Measurements from ENCODE around the gene LEFTY1.
"Not testable (repeated sequence)": the region's sequence is repeated elsewhere in the genome, so short reads cannot be mapped to it uniquely, and the experiment has no call there.

The LEFTY1 gene

GRCh38 chr1:225887554-225888288, 1.2 kb downstream of the LEFTY1 start:
- DNase-seq (ENCODE audit: low spot score) = not testable (repeated sequence)

- no peak for DNase-seq (ENCODE audit: low spot score)
Observed at GRCh38 chr1:225887030-225887314, 2.0 kb downstream of the LEFTY1 start.

- no peak for DNase-seq (ENCODE audit: low spot score)
Observed at GRCh38 chr1:225886159-225887029, 2.6 kb downstream of the LEFTY1 start.

GRCh38 chr1:225885336-225885735, 3.6 kb downstream of the LEFTY1 start:
- no peak for DNase-seq (ENCODE audit: low spot score)

- no peak for DNase-seq (ENCODE audit: low spot score)
Observed at GRCh38 chr1:225883616-225884265, 5.2 kb downstream of the LEFTY1 start.

GRCh38 chr1:225882694-225883615, 6.0 kb downstream of the LEFTY1 start:
- DNase-seq (ENCODE audit: low spot score) = peak; percentile 74

GRCh38 chr1:225881959-225882693, 6.8 kb downstream of the LEFTY1 start, which contains the start of gene TMEM63A:
Gene TMEM63A, minus strand, starts transcription at chr1:225882380. Its CDS starts 4,800 bp downstream, at chr1:225877580.
- DNase-seq (ENCODE audit: low spot score) = peak; percentile 98

GRCh38 chr1:225881081-225881958, 7.6 kb downstream of the LEFTY1 start:
- DNase-seq (ENCODE audit: low spot score) = peak; percentile 76

- DNase-seq (ENCODE audit: low spot score) = no peak
Observed at GRCh38 chr1:225880636-225881035, 8.3 kb downstream of the LEFTY1 start.

- DNase-seq (ENCODE audit: low spot score) = no peak
Observed at GRCh38 chr1:225880222-225880588, 8.7 kb downstream of the LEFTY1 start.

GRCh38 chr1:225879521-225880221, 9.3 kb downstream of the LEFTY1 start:
- no peak for DNase-seq (ENCODE audit: low spot score)

- no peak for DNase-seq (ENCODE audit: low spot score)
Observed at GRCh38 chr1:225878282-225878681, 10.7 kb downstream of the LEFTY1 start.

GRCh38 chr1:225877580-225877979, 11.4 kb downstream of the LEFTY1 start:
- DNase-seq (ENCODE audit: low spot score) = peak; percentile 88

- no peak for DNase-seq (ENCODE audit: low spot score)
Observed at GRCh38 chr1:225876900-225877510, 11.9 kb downstream of the LEFTY1 start.

GRCh38 chr1:225875044-225875815, 13.7 kb downstream of the LEFTY1 start:
- DNase-seq (ENCODE audit: low spot score) = no peak

- DNase-seq (ENCODE audit: low spot score) = no peak
Observed at GRCh38 chr1:225874431-225874830, 14.5 kb downstream of the LEFTY1 start.

GRCh38 chr1:225873281-225873850, 15.6 kb downstream of the LEFTY1 start:
- no peak for DNase-seq (ENCODE audit: low spot score)

- no peak for DNase-seq (ENCODE audit: low spot score)
Observed at GRCh38 chr1:225872075-225872430, 16.9 kb downstream of the LEFTY1 start.
